ENCODE data around the gene AHSG. TPM values are rescaled to one million over a fixed set of nuclear protein-coding genes. Genes with fewer than 3 reads are reported as not detected.

AHSG gene
- total and polyA plus RNA-seq, 2 experiments from 2014 or later: 0.10 to 0.18 TPM

GRCh38 chr3:186628756-186629155 lies 15.9 kb downstream of the AHSG start:
- H3K4me3 Mint-ChIP-seq: no peak overlapping the region
- ATAC-seq (no peak), DNase-seq (ENCODE audit: low spot score) (no peak)
- peaks cover 2% of the 10 kb centered on the region for H3K27me3 Mint-ChIP-seq (ENCODE audit: insufficient read depth, low read depth, poor library complexity)
- H3K9me2 ChIP-seq (ENCODE audit: insufficient read depth): 0 out of 2 replicates have a peak, but pooled peaks cover 8% of the 10 kb centered on the region
- no peaks in the 10 kb centered on the region for H3K4me1 ChIP-seq (ENCODE audit: insufficient read depth)
- no peaks in the 10 kb centered on the region for H3K36me3 Mint-ChIP-seq (ENCODE audit: low read depth)
- no peaks in the 10 kb centered on the region for H3K79me2 ChIP-seq (replicated peaks; ENCODE audit: insufficient read depth)
- no peak for TF ChIP-seq ZNF462 (CRISPR knock-in tag; IDR thresholded peaks at IDR 0.05)
- TF ChIP-seq EZH2phosphoT487 (IDR thresholded peaks at IDR 0.05; ENCODE audit: unreplicated experiment): no peak
- no peak overlapping the region for H3K4me2 ChIP-seq
- no peaks in the 10 kb centered on the region for H3K9me3 Mint-ChIP-seq
- no peaks in the 10 kb centered on the region for H3K27me3 ChIP-seq (ENCODE audit: insufficient read depth)
- no peak overlapping the region for H2AFZ ChIP-seq
- no peak overlapping the region for H3K4me3 ChIP-seq
- H4K20me1 ChIP-seq (replicated peaks; ENCODE audit: insufficient read depth): no peaks in the 10 kb centered on the region
- no peak overlapping the region for H3K27ac ChIP-seq (ENCODE audit: low read depth)
- H3K4me1 Mint-ChIP-seq: peaks cover 5% of the 10 kb centered on the region; the same call in 1 of the 3 replicates
- no peaks in the 10 kb centered on the region; the same call in 1 of the 2 replicates for H3K36me3 ChIP-seq (ENCODE audit: insufficient read depth)
- no peaks in the 10 kb centered on the region for H3F3A ChIP-seq (replicated peaks; ENCODE audit: low read depth)
- no peak overlapping the region for H3K27ac Mint-ChIP-seq

DNA sequence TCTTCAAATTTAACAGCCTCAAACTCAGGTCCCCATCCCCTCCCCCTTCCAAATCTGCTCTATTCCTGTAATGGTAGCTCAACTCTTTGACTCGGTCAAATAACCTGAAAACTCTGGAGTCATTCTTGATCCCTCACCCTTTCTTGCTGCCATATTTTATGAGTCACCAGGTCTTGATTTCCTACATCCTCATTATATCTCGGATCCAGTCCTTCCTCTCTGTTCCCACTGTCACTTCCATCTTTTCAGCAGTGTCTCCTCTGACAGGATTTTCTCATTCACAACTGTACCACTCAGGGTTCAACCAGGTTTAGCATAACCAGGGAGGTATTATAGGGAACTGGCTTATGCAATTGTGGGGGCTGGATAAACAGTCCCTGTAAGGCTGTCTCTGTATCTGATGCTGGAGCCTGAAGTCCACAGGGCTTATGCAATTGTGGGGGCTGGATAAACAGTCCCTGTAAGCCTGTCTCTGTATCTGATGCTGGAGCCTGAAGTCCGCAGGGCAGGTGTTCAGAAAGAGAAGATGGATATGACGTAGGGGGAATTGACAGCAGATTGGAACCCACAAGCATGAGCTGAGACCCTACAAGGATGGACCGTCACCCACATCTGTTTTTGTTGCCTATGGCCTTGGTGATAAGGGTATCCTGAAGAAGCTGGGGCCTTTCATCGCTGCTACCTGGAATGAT lies 18.2 kb downstream of the AHSG start:
- ATAC-seq (no peak), DNase-seq (ENCODE audit: low spot score) (no peak)
- Mint-ChIP-seq H3K27ac (no peak overlapping the region), H3K27me3 (ENCODE audit: insufficient read depth, low read depth, poor library complexity) (peaks cover 2% of the 10 kb centered on the region), H3K36me3 (ENCODE audit: low read depth) (no peaks in the 10 kb centered on the region), H3K4me3 (no peak overlapping the region), H3K4me1 (peaks cover 5% of the 10 kb centered on the region; the same call in 1 of the 3 replicates), H3K9me3 (no peaks in the 10 kb centered on the region)
- Histone ChIP-seq H3K4me2 (no peak overlapping the region), H3K9me2 (ENCODE audit: insufficient read depth) (0 out of 2 replicates have a peak, but pooled peaks cover 6% of the 10 kb centered on the region), H3K36me3 (ENCODE audit: insufficient read depth) (no peaks in the 10 kb centered on the region; the same call in 1 of the 2 replicates), H3F3A (replicated peaks; ENCODE audit: low read depth) (no peaks in the 10 kb centered on the region), H2AFZ (no peak overlapping the region), H3K27me3 (ENCODE audit: insufficient read depth) (no peaks in the 10 kb centered on the region), H3K27ac (ENCODE audit: low read depth) (no peak overlapping the region), H3K79me2 (replicated peaks; ENCODE audit: insufficient read depth) (no peaks in the 10 kb centered on the region), H4K20me1 (replicated peaks; ENCODE audit: insufficient read depth) (no peaks in the 10 kb centered on the region), H3K4me1 (ENCODE audit: insufficient read depth) (no peaks in the 10 kb centered on the region), H3K4me3 (no peak overlapping the region)
- TF ChIP-seq EZH2 (IDR thresholded peaks at IDR 0.05; ENCODE audit: low read depth, unreplicated experiment) (no peak), ETS1 (IDR thresholded peaks at IDR 0.05) (no peak)
